GM21786 (cell line): ENCODE data around the gene GTF2H2.
"Not testable (repeated sequence)": the region's sequence is repeated elsewhere in the genome, so short reads cannot be mapped to it uniquely, and the experiment has no call there.

ENCODE experiments used
- ATAC-seq: cut with Tn5 transposase; IDR thresholded peaks from one replicate; pipeline ENCODE4 v1.9.1; 2021; ENCODE audit not compliant: unreplicated experiment

Gene GTF2H2

DNA sequence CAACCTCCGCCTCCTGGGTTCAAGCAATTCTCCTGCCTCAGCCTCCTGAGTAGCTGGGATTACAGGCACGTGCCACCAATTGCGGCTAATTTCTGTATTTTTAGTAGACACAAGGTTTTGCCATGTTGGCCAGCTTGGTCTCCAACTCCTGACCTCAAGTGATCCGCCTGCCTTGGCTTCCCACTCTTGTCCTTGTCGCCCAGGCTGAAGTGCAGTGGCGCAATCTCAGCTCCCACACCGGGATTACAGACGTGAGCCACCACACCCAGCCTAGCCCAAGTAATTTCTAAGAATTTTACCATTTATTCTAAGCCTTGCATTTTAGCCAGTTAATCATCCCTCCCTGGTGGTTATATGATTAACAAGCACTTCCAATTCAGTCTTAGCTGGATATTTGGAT lies 53.3 kb downstream of the GTF2H2 start:
- no peak for ATAC-seq

DNA sequence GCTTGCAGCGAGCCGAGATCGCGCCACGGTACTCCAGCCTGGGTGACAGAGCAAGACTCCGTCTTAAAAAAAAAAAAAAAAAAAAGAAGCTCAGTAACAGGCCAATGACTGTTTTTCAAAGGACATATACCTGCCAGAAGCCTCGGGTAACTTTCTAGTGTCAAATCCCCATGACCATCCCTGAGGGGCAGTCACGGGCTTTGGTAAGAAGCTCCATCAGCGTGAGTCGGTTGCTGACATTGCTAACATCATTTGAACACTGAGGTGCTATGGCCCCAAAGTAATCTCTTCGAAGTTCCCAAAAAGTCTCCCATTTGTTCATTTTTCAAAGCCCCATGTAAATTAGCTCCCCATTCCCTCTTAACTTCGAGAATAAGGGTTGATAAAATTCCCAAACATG lies 53.9 kb downstream of the GTF2H2 start:
- ATAC-seq = no peak

DNA sequence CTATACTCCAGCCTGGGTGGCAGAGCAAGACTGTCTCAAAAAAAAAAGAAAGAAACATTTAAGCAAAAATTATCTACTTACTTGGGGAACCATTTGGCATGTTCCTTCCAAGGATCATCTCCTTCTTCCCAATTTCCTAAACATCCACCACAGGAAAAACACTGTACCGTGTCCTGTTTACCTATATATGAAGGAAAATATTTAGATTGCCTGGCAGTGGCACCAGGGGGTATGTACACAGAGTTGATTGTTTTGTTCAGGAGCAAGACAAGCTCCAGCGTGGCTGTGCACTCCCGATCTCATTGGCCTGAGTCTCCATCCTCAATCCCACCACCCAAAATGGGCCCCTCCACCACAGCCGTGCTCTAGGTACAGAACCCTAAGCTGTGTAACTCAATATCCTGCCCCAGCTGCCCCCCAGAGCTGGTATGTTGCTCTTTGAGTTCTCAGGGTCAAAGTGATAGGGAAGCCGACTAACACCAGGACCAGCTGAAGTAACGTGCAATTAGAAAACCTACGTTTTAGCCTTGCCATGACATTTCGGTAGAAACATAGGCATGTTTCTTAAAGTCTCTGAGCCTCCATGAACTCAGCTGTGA lies 56.2 kb downstream of the GTF2H2 start:
- no peak for ATAC-seq

- ATAC-seq = not testable (repeated sequence)
Measured at GRCh38 chr5:71006983-71007382, 60.5 kb downstream of the GTF2H2 start.
